HG03565 (cell line): ENCODE results near the gene BAZ2B.
A peak's percentile ranks its signal among the peaks of the same experiment; 100 is the strongest.

Experiments used
- ATAC-seq: cut with Tn5 transposase; IDR thresholded peaks from one replicate; pipeline ENCODE4 v1.9.1; 2021; ENCODE audit warnings: mild to moderate bottlenecking, moderate library complexity; ENCODE audit not compliant: unreplicated experiment

BAZ2B gene

GRCh38 chr2:159617646-159618045 is 1.3 kb upstream of the BAZ2B start:
- ATAC-seq, result no peak

GRCh38 chr2:159617100-159617499 is 752 bp upstream of the BAZ2B start:
- ATAC-seq, result no peak

GRCh38 chr2:159615367-159616285 is 722 bp downstream of the BAZ2B start:
- peak; percentile 34 for ATAC-seq

- no peak for ATAC-seq
Observed at GRCh38 chr2:159614534-159615366, 1.6 kb downstream of the BAZ2B start.

DNA sequence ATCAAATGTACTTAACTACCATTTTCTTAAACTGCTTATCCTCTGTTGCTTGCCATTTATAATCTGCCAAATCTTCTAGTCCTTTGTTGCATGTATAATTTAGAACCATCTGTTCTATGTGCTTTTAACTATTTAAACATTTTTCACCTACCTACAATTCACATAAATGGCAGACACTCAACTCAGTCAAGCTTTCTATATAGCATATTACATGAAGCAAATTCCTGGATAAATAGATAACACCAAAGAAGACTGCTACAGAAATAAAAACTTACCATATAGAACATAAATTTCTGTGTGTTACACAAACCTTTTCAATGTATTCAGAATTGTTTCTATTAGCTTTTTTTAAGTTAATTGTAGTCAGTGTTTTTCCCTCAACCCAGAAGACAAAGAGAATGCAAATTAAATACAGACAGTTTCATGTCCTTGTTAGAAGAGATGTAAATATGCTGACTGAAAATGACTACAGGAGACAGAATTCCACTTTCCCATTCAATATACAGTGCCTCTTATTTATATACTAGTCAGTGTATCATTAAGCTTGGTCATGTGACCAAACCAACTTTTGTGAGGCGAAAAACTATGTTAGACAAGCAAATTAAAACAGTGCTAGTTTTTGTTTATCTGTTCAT is 2.6 kb downstream of the BAZ2B start:
- no peak for ATAC-seq

- ATAC-seq, result no peak
Observed at GRCh38 chr2:159613091-159613490, 3.3 kb downstream of the BAZ2B start.

DNA sequence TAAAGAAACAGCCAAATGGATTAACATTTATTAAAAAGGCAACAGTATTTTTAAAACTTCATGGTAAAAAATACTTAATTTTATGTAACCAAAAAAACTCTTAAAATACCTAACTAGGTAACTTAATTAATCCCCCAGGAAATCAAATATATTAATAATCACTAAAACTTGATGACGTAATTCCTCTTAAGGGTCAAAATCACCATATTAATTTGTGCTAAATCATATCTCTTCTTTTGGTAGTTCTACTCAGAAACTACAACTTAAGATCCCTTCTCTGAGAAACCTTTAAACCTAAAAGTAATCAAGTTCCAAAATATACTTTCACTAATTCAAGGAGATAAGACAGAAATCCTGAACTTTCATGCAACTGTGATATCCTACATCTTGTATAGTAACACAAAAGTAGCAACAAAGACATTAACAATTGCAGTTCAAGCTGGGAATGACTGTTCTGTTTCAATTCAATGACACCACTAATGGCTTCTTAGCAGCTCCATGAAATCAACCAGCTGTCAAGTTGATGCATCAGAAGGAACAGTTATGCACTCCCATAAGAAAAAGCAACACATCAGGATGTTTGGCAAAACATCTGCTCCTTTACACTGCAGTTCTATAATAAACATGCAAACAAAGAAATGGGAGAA is 4.0 kb downstream of the BAZ2B start:
- no peak for ATAC-seq

- no peak for ATAC-seq
Observed at GRCh38 chr2:159609811-159610549, 6.4 kb downstream of the BAZ2B start.

- no peak for ATAC-seq
Observed at GRCh38 chr2:159608723-159609308, 7.5 kb downstream of the BAZ2B start.

- ATAC-seq, result no peak
Observed at GRCh38 chr2:159608108-159608507, 8.2 kb downstream of the BAZ2B start.

DNA sequence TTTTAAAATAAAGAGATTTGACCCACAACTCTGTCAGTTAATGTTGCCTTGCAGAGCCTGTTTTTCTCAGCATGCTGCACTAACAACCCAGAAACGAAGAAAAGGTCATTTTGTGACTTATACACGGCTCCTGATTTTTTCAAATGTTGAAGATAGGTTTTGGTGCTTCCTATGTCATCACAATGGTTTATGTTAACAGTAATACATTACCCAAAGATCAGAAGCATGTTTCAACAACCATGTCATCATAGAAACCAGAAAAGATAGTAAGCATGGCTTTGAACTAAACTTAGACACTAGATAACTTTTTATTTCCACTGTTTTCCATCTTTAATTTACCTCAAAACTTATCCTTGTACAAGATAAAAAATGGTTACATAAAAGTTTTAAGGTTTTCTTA is 10.1 kb downstream of the BAZ2B start:
- no peak for ATAC-seq

- ATAC-seq, result no peak
Observed at GRCh38 chr2:159605441-159606178, 10.7 kb downstream of the BAZ2B start.

DNA sequence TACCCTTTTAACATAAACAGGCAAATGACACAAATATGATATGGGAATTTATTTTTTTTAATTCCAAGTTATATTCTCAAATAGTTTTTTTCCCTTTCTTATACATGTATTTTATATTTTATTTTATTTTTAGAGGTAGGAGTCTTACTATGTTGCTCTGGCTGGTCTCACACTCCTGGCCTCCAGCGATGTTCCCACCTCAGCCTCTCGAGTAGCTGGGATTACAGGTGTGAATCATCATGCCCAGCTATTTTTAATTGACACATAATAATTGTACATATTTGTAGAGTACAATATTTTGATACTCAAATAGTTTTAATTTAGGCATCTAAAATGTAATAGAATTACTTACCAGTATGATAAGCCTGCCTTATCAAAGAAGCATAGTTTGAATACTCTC is 12.2 kb downstream of the BAZ2B start:
- no peak for ATAC-seq

DNA sequence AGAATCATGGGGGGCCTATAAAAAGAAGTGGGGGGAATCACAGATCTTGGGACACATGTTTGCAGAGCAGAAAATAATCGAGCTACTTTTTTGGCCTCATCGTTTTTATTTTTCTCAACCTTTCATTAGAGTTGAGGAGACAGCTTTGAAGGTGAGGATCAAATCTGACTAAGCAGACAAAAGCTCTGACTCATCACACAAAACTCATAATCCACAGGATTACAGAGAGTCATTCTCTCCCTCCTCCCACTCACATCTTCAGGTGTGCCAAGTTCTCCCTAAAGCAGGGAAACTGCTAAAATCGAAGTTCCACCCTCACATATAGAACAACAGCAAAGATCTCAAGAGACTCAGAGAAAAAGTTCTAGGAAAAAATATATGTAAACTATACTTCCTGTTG is 15.6 kb downstream of the BAZ2B start:
- no peak for ATAC-seq

GRCh38 chr2:159595410-159596046 is 20.8 kb downstream of the BAZ2B start:
- no peak for ATAC-seq

GRCh38 chr2:159592441-159592840 is 23.9 kb downstream of the BAZ2B start:
- ATAC-seq, result no peak

DNA sequence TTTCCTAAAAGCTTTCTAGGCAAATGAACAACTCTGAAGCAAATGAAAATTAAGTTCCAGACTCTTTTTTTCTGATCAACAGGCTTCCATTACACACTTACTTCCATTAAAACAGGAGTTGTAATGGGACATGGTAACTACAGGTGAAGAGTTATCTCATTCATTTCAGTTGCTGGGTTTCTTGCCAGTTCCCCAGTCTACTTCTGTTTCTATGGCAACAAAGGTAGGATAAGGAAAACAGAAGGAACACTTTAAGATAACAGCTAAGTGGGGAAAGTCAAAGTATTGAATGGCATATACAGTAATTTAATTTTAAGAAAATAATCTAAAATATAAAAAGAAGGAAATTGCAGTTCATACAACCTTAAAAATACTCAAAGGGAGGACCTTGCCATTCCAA is 25.1 kb downstream of the BAZ2B start:
- no peak for ATAC-seq

DNA sequence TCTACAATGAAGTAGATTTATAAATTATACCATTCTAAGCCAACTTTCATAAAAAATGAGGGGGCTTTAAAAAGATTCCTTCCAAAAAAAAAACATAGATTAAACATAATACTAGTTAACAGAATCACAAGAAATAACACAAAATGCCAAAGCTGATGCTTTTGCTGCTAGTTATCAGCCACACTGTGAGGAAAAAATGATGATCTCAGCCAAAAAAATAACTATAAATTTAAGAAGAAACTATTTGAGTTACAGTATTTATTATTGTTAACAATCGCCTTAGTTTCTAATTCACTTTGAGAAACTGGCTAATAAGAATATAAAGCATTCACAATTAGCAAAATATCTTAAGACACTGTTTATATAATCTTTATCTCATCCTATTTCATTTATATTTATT is 27.1 kb downstream of the BAZ2B start:
- no peak for ATAC-seq

DNA sequence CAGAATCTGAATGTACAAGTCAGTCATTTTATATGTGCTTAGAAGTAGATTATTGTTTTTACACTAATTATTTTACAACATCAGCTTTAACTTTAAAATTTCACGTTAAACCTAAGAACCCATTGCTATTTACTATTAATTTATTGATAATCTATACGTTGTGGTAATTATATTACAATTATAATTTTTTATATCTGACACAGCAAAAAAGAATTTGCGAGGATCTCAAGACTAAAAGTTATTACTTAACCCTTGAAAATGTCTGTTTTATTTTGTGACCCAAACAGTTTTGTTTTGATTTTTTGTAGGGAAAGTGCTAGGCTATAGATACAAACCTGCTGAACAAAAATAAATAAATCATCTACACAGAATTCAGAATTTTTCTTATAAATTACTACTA is 30.3 kb downstream of the BAZ2B start:
- no peak for ATAC-seq
